Measurements from ENCODE around the gene SPINK9. TPM values are rescaled to one million over a fixed set of nuclear protein-coding genes. Genes with fewer than 3 reads are reported as not detected.

The SPINK9 gene
- total RNA-seq, 1 experiment from 2014 or later = not detected

DNA sequence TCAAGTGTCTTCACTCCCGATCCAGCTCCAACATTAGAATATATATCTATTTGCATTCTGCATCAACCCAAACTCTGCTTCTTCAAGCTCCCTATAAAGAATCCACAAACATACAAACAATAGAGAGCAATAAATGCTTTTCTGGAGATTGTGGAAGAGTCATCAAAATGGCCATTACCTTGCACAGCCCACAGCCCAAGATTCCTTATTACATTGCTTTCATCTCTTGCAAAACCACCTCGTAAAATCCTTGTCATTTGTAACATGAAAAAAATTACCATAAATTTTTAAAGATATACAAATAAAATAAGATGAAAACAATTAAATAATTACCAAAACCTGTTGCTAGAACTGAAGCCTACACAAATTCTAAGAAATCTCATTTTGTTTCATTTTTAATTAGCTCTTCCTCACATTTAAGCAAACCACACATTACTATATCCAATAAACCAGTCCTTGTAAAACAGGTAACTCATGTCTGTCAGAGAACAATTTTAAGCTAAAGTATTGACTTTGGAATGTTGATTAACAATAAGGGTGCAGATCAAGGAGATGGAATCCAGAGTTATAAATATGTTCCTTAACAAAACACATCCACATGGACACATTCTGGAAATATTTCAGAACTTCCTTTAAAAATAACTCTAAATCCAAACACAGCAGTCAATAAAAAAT, 7.1 kb downstream of the SPINK9 start:
- Histone ChIP-seq H3K4me2 (ENCODE audit: insufficient read depth, insufficient read length, low read length) (no peak overlapping the region), H3K9ac (ENCODE audit: extremely low read depth, insufficient read length, low read length) (no peak overlapping the region), H4K20me1 (ENCODE audit: control insufficient read depth, insufficient read depth, insufficient read length) (no peaks in the 10 kb centered on the region), H3K18ac (ENCODE audit: insufficient read length, low read depth, low read length) (no peak overlapping the region), H4K8ac (replicated peaks; ENCODE audit: insufficient read length, low read depth, low read length) (no peak overlapping the region), H3T11ph (ENCODE audit: low read length) (no peak overlapping the region), H2AFZ (ENCODE audit: low read length) (no peak overlapping the region), H3K27ac (ENCODE audit: insufficient read length, low read depth, low read length) (no peak overlapping the region), H3K27me3 (ENCODE audit: insufficient read depth, low read length) (no peaks in the 10 kb centered on the region), H2BK5ac (ENCODE audit: insufficient read length, low read length) (no peak overlapping the region), H3K4ac (ENCODE audit: low read depth, low read length) (no peak overlapping the region), H4K91ac (ENCODE audit: insufficient read length, low read depth, low read length) (no peak overlapping the region), H2AK5ac (ENCODE audit: insufficient read length, low read length) (no peak overlapping the region), H4K5ac (ENCODE audit: insufficient read length, low read depth, low read length) (no peak overlapping the region), H3K79me1 (ENCODE audit: insufficient read depth, low read depth, low read length, poor library complexity, severe bottlenecking) (no peaks in the 10 kb centered on the region), H3K56ac (ENCODE audit: insufficient read length, low read depth, low read length) (no peak overlapping the region), H3K79me2 (ENCODE audit: insufficient read depth, low read length) (no peaks in the 10 kb centered on the region), H2BK20ac (ENCODE audit: low read depth, low read length, poor library complexity, severe bottlenecking) (no peak overlapping the region), H2BK120ac (ENCODE audit: low read depth, low read length, poor library complexity, severe bottlenecking) (no peak overlapping the region), H3K4me1 (ENCODE audit: insufficient read depth, low read length) (no peaks in the 10 kb centered on the region), H3K9me3 (ENCODE audit: control insufficient read depth, low read depth, low read length) (no peaks in the 10 kb centered on the region), H3K23ac (ENCODE audit: insufficient read length, low read depth, low read length) (no peak overlapping the region), H3K14ac (ENCODE audit: insufficient read depth, low read length) (no peak overlapping the region), H2BK15ac (ENCODE audit: low read depth, low read length) (no peak overlapping the region), H3K23me2 (ENCODE audit: insufficient read length, low read depth, low read length, poor library complexity, severe bottlenecking) (no peaks in the 10 kb centered on the region), H2BK12ac (ENCODE audit: insufficient read length, low read depth, low read length) (no peak overlapping the region)
- H3K36me3 Mint-ChIP-seq (ENCODE audit: insufficient read depth in 1 of 3, low read depth in 3 of 3) = no peaks in the 10 kb centered on the region
- H3K27ac Mint-ChIP-seq = no peak overlapping the region
- no peaks in the 10 kb centered on the region for H3K9me3 Mint-ChIP-seq
- TF ChIP-seq, protein P1, sequence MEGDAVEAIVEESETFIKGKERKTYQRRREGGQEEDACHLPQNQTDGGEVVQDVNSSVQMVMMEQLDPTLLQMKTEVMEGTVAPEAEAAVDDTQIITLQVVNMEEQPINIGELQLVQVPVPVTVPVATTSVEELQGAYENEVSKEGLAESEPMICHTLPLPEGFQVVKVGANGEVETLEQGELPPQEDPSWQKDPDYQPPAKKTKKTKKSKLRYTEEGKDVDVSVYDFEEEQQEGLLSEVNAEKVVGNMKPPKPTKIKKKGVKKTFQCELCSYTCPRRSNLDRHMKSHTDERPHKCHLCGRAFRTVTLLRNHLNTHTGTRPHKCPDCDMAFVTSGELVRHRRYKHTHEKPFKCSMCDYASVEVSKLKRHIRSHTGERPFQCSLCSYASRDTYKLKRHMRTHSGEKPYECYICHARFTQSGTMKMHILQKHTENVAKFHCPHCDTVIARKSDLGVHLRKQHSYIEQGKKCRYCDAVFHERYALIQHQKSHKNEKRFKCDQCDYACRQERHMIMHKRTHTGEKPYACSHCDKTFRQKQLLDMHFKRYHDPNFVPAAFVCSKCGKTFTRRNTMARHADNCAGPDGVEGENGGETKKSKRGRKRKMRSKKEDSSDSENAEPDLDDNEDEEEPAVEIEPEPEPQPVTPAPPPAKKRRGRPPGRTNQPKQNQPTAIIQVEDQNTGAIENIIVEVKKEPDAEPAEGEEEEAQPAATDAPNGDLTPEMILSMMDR (conservative IDR thresholded peaks at IDR 0.05) = no peak
- no CpG with 5 or more reads among the region's 2 CpGs for WGBS (ENCODE audit: extremely low coverage, insufficient read length, low lambda C conversion rate)
- 0 out of 4 replicates have a peak, but pooled peaks cover 0 to 6% of the 10 kb centered on the region in 2 experiments for H3K4me1 Mint-ChIP-seq
- DNase-seq = no peak
- H3K4me3 Mint-ChIP-seq = no peak overlapping the region
- H3K27me3 Mint-ChIP-seq (ENCODE audit: low read depth) = no peaks in the 10 kb centered on the region

Measured in H9 (cell line).